GM12878 (cell line): ENCODE measurements around the gene SPIRE1. TPM values are rescaled to one million over a fixed set of nuclear protein-coding genes. Genes with fewer than 3 reads are reported as not detected.
"Not testable (repeated sequence)": the region's sequence is repeated elsewhere in the genome, so short reads cannot be mapped to it uniquely, and the experiment has no call there.

Source experiments
- ATAC-seq: fragments of 200-7000 bp; cut with Tn5 transposase; 3 replicates; pipeline ENCODE4 v1.9.1; 2020; ENCODE audit warnings: mild to moderate bottlenecking, moderate library complexity
- BruUV-seq: library from RNA; stranded (reverse); fragments of 400-500 nt; replicated peaks from 2 replicates; lab custom pipeline; 2021; lab: Mats Ljungman, UMichigan
- CTCF ChIA-PET: fragments of 300-600 bp; sonication (Branson Sonifier 250); formaldehyde crosslinking; extraction: SDS; loops from one replicate; lab custom pipeline; 2021; ENCODE audit warnings: inconsistent platforms; lab: Yijun Ruan, JAX
- POLR2A ChIA-PET: fragments of 350-600 bp; formaldehyde crosslinking; extraction: SDS; loops from one replicate; lab custom pipeline; 2021; ENCODE audit warnings: inconsistent platforms; lab: Charles Lee
- RAD21 ChIA-PET: fragments of 300-600 bp; sonication (Branson Sonifier 250); formaldehyde crosslinking; loops from one replicate; lab custom pipeline; 2023; ENCODE audit warnings: antibody characterized with exemption; ENCODE audit not compliant: unreplicated experiment; lab: Charles Lee
- SMC1A ChIA-PET: fragments of 300-600 bp; sonication (Branson Sonifier 250); formaldehyde crosslinking; loops from one replicate; lab custom pipeline; 2023; ENCODE audit not compliant: unreplicated experiment, uncharacterized antibody; lab: Charles Lee
- DNase-seq: peaks from one replicate; pipeline ENCODE4 v3.0.0-alpha.2; 2011; ENCODE audit warnings: low read depth, low spot score
- FAIRE-seq: peaks from 3 replicates; lab custom pipeline; 2011; peaks lifted over from hg19 to GRCh38; lab: Jason Lieb, UNC
- H2AFZ ChIP-seq: 2 replicates; pipeline ENCODE4 v1.6.0; 2011; ENCODE audit warnings: low read depth, low read length, control low read depth; ENCODE audit not compliant: control insufficient read depth
- H3K27ac ChIP-seq: 2 replicates; pipeline ENCODE4 v1.5.1; 2011; ENCODE audit warnings: control low read depth; ENCODE audit not compliant: control insufficient read depth, insufficient read depth
- H3K27me3 ChIP-seq, 2 experiments: replicated peaks in 1 of 2; 2 replicates each; pipeline versions ENCODE4 v1.6.0 to v1.6.1; 2011; ENCODE audit warnings: low read length in 1 of 2; ENCODE audit not compliant: control insufficient read depth in 2 of 2, insufficient read depth in 2 of 2
- H3K36me3 ChIP-seq, 2 experiments: 2 replicates each; pipeline ENCODE4 v1.5.1; 2011; ENCODE audit warnings: low read length in 1 of 2; ENCODE audit not compliant: control insufficient read depth in 2 of 2, insufficient read depth in 2 of 2
- H3K4me1 ChIP-seq: 2 replicates; pipeline ENCODE4 v1.6.1; 2011; ENCODE audit warnings: mild to moderate bottlenecking, low read length, moderate library complexity, mixed read lengths; ENCODE audit not compliant: control insufficient read depth, insufficient read depth
- H3K4me2 ChIP-seq: 2 replicates; pipeline ENCODE4 v1.6.0; 2011; ENCODE audit warnings: control low read depth; ENCODE audit not compliant: control insufficient read depth, insufficient read depth
- H3K4me3 ChIP-seq: fragments of 200-600 bp; sonication (generic); 2 replicates; pipeline ENCODE4 v1.5.1; 2016
- H3K79me2 ChIP-seq: 2 replicates; pipeline ENCODE4 v1.6.0; 2011; ENCODE audit warnings: low read length; ENCODE audit not compliant: control insufficient read depth, insufficient read depth
- H3K9ac ChIP-seq: 2 replicates; pipeline ENCODE4 v1.8.0; 2011; ENCODE audit warnings: low read length, control low read depth, mixed read lengths; ENCODE audit not compliant: control insufficient read depth, insufficient read depth
- H3K9me3 ChIP-seq: replicated peaks from 3 replicates; pipeline ENCODE4 v1.5.1; 2011; ENCODE audit warnings: mild to moderate bottlenecking, low read length; ENCODE audit not compliant: control insufficient read depth, insufficient read depth
- H4K20me1 ChIP-seq: 2 replicates; pipeline ENCODE4 v1.6.0; 2011; ENCODE audit not compliant: control insufficient read depth, insufficient read depth
- ZNF622 ChIP-seq: fragments of 450-650 bp; IDR thresholded peaks from 2 replicates; pipeline ENCODE4 v1.6.1; 2017; ENCODE audit warnings: mild to moderate bottlenecking, inconsistent platforms
- WGBS: methylation state at CpG from one replicate; pipeline ENCODE4 v1.1.6; 2016; ENCODE audit warnings: low lambda C conversion rate; ENCODE audit not compliant: insufficient replicate concordance, insufficient coverage; ENCODE audit errors: missing lambda C conversion rate; 5-methylcytosine and 5-hydroxymethylcytosine counted together
- in situ Hi-C: fragments of 300-500 bp; cut with MboI; formaldehyde crosslinking; loops from 9 replicates; pipeline ENCODE4 v1.14.3; 2018; ENCODE audit warnings: mixed read lengths
- intact Hi-C: fragments of 100-400 bp; cut with micrococcal nuclease; formaldehyde crosslinking; loops from one replicate; pipeline ENCODE4 v1.14.2; 2022; ENCODE audit not compliant: unreplicated experiment
- polyA plus RNA-seq, 11 experiments: library from polyadenylated mRNA; depleted of rRNA in 4 of 11; unstranded in 6 of 11; stranded (reverse) in 5 of 11; fragments of >200 nt; fragmentation: Nextera tagmentation in 4 of 11; fragmentation: Illumina TruSeq in 1 of 11; extraction: Ambion mirVana in 4 of 11; extraction: Trizol in 1 of 11; gene quantifications; 1 replicate in 1 of 11; 2 replicates in 10 of 11; pipeline versions ENCODE4 v1.2.1 to v1.2.3, GENCODE V29; 2011 to 2016; ENCODE audit warnings: inconsistent platforms in 2 of 11, missing spikeins in 2 of 11, low read depth in 1 of 11
- total RNA-seq, 4 experiments: library from RNA; depleted of rRNA in 3 of 4; stranded (reverse); fragments of >200 nt in 3 of 4; fragmentation: Illumina TruSeq in 1 of 4; extraction: Trizol in 1 of 4; gene quantifications; 2 replicates each; pipeline versions ENCODE4 v1.2.1 to v1.2.3, GENCODE V29; 2013 to 2021

SPIRE1 gene
- total and polyA plus RNA-seq, 10 of the 15 experiments (the other 5 are each of a cell fraction or from before 2014, with no cell fraction given), result 0.18 to 9.2 (median 4.3) TPM

DNA sequence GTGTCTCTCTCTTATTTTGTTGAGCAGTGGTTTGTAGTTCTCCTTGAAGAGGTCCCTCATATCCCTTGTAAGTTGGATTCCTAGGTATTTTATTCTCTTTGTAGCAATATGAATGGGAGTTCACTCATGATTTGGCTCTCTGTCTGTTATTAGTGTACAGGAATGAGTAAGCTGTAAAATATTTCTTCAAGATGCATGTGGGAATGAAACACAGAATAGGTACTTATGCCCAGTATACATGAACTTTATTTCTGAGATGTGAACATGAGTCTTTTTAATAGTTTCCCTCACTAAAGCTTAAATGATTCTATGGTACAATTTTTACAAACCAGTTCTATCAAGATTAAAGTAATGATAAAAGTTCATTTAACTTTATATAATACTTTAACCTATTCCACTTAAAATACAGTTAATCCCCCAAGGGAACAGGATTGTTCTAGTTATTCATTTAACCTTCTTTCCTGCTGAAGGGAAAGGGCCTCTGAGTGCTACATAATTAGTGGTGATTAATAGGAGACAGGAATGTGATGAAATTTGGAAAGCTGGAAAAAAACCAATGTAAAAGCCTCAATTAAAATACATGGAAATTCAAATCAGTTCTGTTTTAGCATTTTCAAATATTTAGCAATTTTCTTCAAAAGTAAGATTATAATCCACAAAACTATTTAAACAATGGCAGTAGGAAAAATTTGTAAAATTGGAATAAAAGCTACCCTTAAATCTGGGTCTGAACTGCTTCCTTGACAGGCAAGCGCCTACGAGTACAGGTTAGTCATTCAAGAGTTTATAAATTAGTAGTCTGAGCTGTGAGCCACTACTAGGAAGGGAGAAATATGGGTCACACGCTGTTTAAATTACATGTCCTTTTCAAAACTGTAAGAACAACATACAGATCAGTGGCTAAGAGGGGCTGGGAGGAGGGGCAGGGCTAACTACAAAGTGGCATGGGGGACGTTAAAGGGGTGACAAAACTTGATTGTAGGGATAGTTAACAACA is 28.9 kb downstream of the SPIRE1 start:
- intact Hi-C loops, result no loop called here

GRCh38 chr18:12627199-12627598 is 30.7 kb downstream of the SPIRE1 start:
- in situ Hi-C loops, H3K9me3 ChIP-seq, H3K36me3 ChIP-seq, BruUV-seq, H4K20me1 ChIP-seq, intact Hi-C loops, H3K27me3 ChIP-seq, H3K9ac ChIP-seq, H3K4me3 ChIP-seq, SMC1A ChIA-PET, ATAC-seq, FAIRE-seq, H3K79me2 ChIP-seq, CTCF ChIA-PET, H2AFZ ChIP-seq, DNase-seq, POLR2A ChIA-PET, H3K27ac ChIP-seq, RAD21 ChIA-PET, H3K4me2 ChIP-seq, H3K4me1 ChIP-seq: not testable (repeated sequence)
- 71% methylated on average over 3 of the region's 3 CpGs for WGBS

More for the DNA sequence above, 28.9 kb downstream of the SPIRE1 start:
- no peaks in the 10 kb centered on the region for H4K20me1 ChIP-seq
- in situ Hi-C loops, result no loop called here
- RAD21 ChIA-PET, result no interaction called here
- no peaks in the 10 kb centered on the region for H3K79me2 ChIP-seq
- H3K9me3 ChIP-seq, result no peaks in the 10 kb centered on the region
- no peak for TF ChIP-seq ZNF622
- POLR2A ChIA-PET, result interaction anchor here (0.6 kb wide), 1 partner anchor 312 kb away, joined by 6 read pairs; no protein-coding TSS in a partner anchor
- CTCF ChIA-PET, result no interaction called here
- DNase-seq, result no peak
- no peak overlapping the region for H3K9ac ChIP-seq
- H3K4me2 ChIP-seq, result no peak overlapping the region
- SMC1A ChIA-PET, result no interaction called here
- no peak overlapping the region for H3K27ac ChIP-seq
- ATAC-seq, result no peak
- no TSS peak for BruUV-seq
- no peaks in the 10 kb centered on the region for H3K36me3 ChIP-seq
- WGBS, result 25% methylated on average over 4 of the region's 4 CpGs
- no peaks in the 10 kb centered on the region for H3K27me3 ChIP-seq
- no peak overlapping the region for H3K4me3 ChIP-seq
- H3K4me1 ChIP-seq, result no peaks in the 10 kb centered on the region
- FAIRE-seq, result no peak
- no peak overlapping the region for H2AFZ ChIP-seq
